ENCODE results near the gene PPM1E. TPM values are rescaled to one million over a fixed set of nuclear protein-coding genes. Genes with fewer than 3 reads are reported as not detected.
A peak's percentile ranks its signal among the peaks of the same experiment; 100 is the strongest.

The PPM1E gene
- polyA plus RNA-seq, 3 donors, result not detected

DNA sequence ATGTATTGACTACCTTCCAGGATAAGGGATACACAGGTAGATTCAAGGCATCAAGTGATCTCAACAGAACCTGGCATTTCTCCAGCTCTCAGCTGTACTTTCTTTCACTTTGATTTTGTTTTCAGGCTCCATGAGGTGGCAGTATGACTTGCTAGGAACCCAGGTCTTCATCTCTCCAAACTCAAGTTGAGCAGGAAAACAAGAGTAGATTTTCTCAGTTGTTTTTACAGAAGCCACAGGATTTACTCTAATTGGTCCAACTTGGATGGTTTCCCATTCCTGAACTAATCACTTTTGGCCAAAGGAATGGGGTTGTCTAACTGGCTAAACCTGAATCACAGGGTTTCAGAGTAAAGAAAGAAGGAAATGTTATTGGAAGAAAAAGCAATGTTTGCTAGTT lies 204.4 kb downstream of the PPM1E start:
- H3K27ac ChIP-seq (ENCODE audit: low read depth in 1 of 2, low read length in 2 of 2), result no peak overlapping the region
- DNase-seq, result peak in 1 of 3 donors; percentile 16
- H2AFZ ChIP-seq (ENCODE audit: insufficient read depth, low read depth, low read length, poor library complexity, severe bottlenecking), result peak overlapping the region; percentile 57
- H3K27ac Mint-ChIP-seq, result no peak overlapping the region
- no peaks in the 10 kb centered on the region for H4K20me1 ChIP-seq (ENCODE audit: insufficient read depth, low read length)
- H3K9ac ChIP-seq (ENCODE audit: insufficient read depth, low read length, poor library complexity, severe bottlenecking), result no peak overlapping the region
- H3K27me3 ChIP-seq (ENCODE audit: control insufficient read depth in 2 of 2, insufficient read depth in 2 of 2, low read length in 2 of 2), result no peaks in the 10 kb centered on the region
- H3K4me2 ChIP-seq (replicated peaks; ENCODE audit: extremely low read depth, low read length, poor library complexity, severe bottlenecking), result no peak overlapping the region
- peaks cover 8% of the 10 kb centered on the region for H3K4me1 Mint-ChIP-seq
- no peaks in the 10 kb centered on the region for H3K36me3 ChIP-seq (replicated peaks in 1 of 2; ENCODE audit: control insufficient read depth in 1 of 2, insufficient read depth in 2 of 2, low read length in 2 of 2)
- no peaks in the 10 kb centered on the region for H3K79me2 ChIP-seq (ENCODE audit: insufficient read depth, low read length)
- H3K9me3 Mint-ChIP-seq, result peaks cover 0 to 2% (median 0%) of the 10 kb centered on the region in 7 donors
- no peak overlapping the region for H3K4me3 ChIP-seq (replicated peaks in 1 of 3; ENCODE audit: low read depth in 2 of 3, low read length in 3 of 3)
- intact Hi-C loops (cut with micrococcal nuclease), result no loop called here
- H3K4me3 Mint-ChIP-seq, result no peak overlapping the region
- no peaks in the 10 kb centered on the region for H3K36me3 Mint-ChIP-seq
- peaks cover 5 to 7% of the 10 kb centered on the region in 2 donors for H3K4me1 ChIP-seq (ENCODE audit: control insufficient read depth in 1 of 2, insufficient read depth in 2 of 2, low read length in 2 of 2)
- H3K27me3 Mint-ChIP-seq (ENCODE audit: low read depth in 3 of 3), result no peaks in the 10 kb centered on the region
- no peaks in the 10 kb centered on the region for H3K9me3 ChIP-seq (replicated peaks in 1 of 2; ENCODE audit: control insufficient read depth in 1 of 2, insufficient read depth in 1 of 2, low read length in 2 of 2)
- TF ChIP-seq, protein P1, sequence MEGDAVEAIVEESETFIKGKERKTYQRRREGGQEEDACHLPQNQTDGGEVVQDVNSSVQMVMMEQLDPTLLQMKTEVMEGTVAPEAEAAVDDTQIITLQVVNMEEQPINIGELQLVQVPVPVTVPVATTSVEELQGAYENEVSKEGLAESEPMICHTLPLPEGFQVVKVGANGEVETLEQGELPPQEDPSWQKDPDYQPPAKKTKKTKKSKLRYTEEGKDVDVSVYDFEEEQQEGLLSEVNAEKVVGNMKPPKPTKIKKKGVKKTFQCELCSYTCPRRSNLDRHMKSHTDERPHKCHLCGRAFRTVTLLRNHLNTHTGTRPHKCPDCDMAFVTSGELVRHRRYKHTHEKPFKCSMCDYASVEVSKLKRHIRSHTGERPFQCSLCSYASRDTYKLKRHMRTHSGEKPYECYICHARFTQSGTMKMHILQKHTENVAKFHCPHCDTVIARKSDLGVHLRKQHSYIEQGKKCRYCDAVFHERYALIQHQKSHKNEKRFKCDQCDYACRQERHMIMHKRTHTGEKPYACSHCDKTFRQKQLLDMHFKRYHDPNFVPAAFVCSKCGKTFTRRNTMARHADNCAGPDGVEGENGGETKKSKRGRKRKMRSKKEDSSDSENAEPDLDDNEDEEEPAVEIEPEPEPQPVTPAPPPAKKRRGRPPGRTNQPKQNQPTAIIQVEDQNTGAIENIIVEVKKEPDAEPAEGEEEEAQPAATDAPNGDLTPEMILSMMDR (IDR thresholded peaks at IDR 0.05), result no peak

DNA sequence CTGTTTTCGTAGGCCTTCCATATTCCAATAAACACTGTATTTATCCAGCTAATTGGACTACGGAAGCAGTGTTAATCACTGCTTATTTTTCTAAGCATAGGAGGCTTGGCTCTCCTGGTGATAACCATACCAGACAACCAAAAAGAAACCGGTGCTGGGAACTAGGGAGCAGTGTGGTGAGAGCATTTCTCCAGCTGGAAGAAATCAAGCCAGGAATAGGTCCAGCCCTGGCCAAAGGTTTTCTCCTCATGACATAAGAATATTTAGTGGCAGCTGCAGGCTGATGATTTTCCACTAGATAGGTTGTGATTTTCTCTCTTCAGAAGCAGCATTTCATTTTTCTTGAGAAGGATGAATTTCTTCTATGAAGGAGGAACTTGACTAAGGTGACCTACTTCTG lies 209.6 kb downstream of the PPM1E start:
- Mint-ChIP-seq H3K27ac (no peak overlapping the region), H3K9me3 (peaks cover 0 to 2% (median 0%) of the 10 kb centered on the region in 7 donors), H3K36me3 (no peaks in the 10 kb centered on the region), H3K4me3 (no peak overlapping the region), H3K4me1 (peaks cover 5% of the 10 kb centered on the region), H3K27me3 (ENCODE audit: low read depth in 3 of 3) (no peaks in the 10 kb centered on the region)
- Histone ChIP-seq H3K9me3 (replicated peaks in 1 of 2; ENCODE audit: control insufficient read depth in 1 of 2, insufficient read depth in 1 of 2, low read length in 2 of 2) (no peaks in the 10 kb centered on the region), H4K20me1 (ENCODE audit: insufficient read depth, low read length) (no peaks in the 10 kb centered on the region), H3K27ac (ENCODE audit: low read depth in 1 of 2, low read length in 2 of 2) (no peak overlapping the region), H3K4me3 (replicated peaks in 1 of 3; ENCODE audit: low read depth in 2 of 3, low read length in 3 of 3) (no peak overlapping the region), H3K4me1 (ENCODE audit: control insufficient read depth in 1 of 2, insufficient read depth in 2 of 2, low read length in 2 of 2) (peaks cover 3 to 5% of the 10 kb centered on the region in 2 donors), H3K79me2 (ENCODE audit: insufficient read depth, low read length) (no peaks in the 10 kb centered on the region), H3K36me3 (replicated peaks in 1 of 2; ENCODE audit: control insufficient read depth in 1 of 2, insufficient read depth in 2 of 2, low read length in 2 of 2) (no peaks in the 10 kb centered on the region), H3K4me2 (replicated peaks; ENCODE audit: extremely low read depth, low read length, poor library complexity, severe bottlenecking) (no peak overlapping the region), H3K27me3 (ENCODE audit: control insufficient read depth in 2 of 2, insufficient read depth in 2 of 2, low read length in 2 of 2) (no peaks in the 10 kb centered on the region), H2AFZ (ENCODE audit: insufficient read depth, low read depth, low read length, poor library complexity, severe bottlenecking) (no peak overlapping the region), H3K9ac (ENCODE audit: insufficient read depth, low read length, poor library complexity, severe bottlenecking) (no peak overlapping the region)
- DNase-seq, result no peak
- TF ChIP-seq, protein P1 (IDR thresholded peaks at IDR 0.05), result no peak
- WGBS (ENCODE audit: insufficient coverage), result no CpG with 5 or more reads among the region's 3 CpGs
- intact Hi-C loops (cut with micrococcal nuclease), result no loop called here

Data from CD14-positive monocyte (primary cell).